ENCODE results near the gene SEL1L2.

GRCh38 chr20:14005996-14006395, 15.6 kb upstream of the SEL1L2 start:
- TF ChIP-seq CTCF (IDR thresholded peaks at IDR 0.05), result no peak
- TF ChIP-seq POLR2A (IDR thresholded peaks at IDR 0.05), result no peak
